GM12892 (cell line): ENCODE measurements around the gene CKS1B.

Experiments used
- POLR2A ChIP-seq: IDR thresholded peaks from 2 replicates; pipeline ENCODE4 v1.6.1; 2011; ENCODE audit warnings: low read depth, low read length, control low read depth
- POLR2AphosphoS5 ChIP-seq: IDR thresholded peaks from 2 replicates; pipeline ENCODE4 v1.6.1; 2011; ENCODE audit warnings: low read depth, low read length, control low read depth

DNA sequence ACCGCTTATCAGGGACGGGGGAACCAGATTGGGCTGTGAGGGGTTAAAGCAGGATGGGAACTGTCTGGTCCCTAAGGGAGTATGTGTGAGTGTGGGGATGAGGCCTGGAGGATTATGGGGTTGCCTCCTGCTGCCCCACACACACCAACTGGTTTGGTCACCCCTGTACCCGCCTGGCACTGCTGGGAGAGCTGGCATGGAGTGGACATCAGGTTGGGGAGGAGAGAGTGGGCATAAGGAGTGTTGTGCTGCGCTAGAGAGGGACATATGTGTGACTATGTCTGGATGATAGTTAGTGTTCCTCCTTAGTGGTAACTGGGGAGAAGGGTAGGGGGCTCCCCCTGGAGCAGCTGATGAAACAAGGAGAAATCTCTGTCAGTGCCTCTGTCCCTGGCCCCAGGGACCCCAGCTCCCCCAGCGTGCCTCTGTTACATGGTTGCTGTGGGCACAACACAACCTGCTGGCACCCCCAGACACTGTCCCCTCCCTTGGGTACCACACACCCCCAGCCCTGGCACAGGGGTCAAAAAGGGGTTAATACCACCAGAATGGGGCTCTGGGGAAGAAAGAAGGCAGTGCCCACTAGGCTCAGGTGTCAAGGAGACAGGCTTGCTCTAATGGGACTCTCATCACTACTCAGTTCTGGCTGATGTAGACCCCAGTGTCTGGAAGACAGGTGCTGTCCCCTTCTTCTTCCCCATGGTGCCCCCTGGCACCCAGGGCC lies 30.0 kb downstream of the CKS1B start:
- TF ChIP-seq POLR2A: no peak
- no peak for TF ChIP-seq POLR2AphosphoS5
